ENCODE data around the gene SYT3.

SYT3 gene

DNA sequence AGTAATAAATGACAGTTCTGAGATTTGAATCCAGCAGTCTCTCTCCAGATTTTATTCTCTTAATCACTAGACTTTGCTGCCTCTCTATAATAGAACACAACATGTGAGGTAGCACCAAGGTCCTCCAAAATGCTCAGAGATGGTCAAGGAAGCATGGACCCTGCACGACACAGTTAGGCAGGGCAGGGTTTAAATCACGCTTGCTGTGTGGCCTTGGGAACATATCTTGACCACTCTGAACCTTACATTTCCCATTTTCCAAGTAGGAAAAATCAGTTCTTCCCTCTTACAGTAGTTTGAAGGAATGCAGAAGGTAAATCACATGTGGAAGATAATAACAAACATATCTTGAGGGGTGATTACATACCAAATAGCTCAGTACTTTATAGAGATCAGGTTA, 6.3 kb downstream of the SYT3 start:
- ChIA-PET CTCF (no interaction called here), POLR2A (no interaction called here)
- TF ChIP-seq GFI1B (tag by site-specific recombination; IDR thresholded peaks at IDR 0.05) (no peak), ZNF768 (tag by site-specific recombination; IDR thresholded peaks at IDR 0.05) (peak; percentile 49; the same call in 1 of the 2 replicates)
- no peak overlapping the region for H3K27ac ChIP-seq (ENCODE audit: extremely low read depth, low read depth, low read length)
- H3K4me1 ChIP-seq (ENCODE audit: control insufficient read depth, insufficient read depth, low read length), result no peaks in the 10 kb centered on the region
- no peaks in the 10 kb centered on the region for H3K36me3 ChIP-seq (ENCODE audit: control insufficient read depth in 2 of 2, insufficient read depth in 1 of 2, low read length in 2 of 2)
- H3K4me3 ChIP-seq (ENCODE audit: low read depth, low read length), result no peak overlapping the region
- no peaks in the 10 kb centered on the region for H3K9me3 ChIP-seq (ENCODE audit: control insufficient read depth, insufficient read depth, low read depth, low read length)

DNA sequence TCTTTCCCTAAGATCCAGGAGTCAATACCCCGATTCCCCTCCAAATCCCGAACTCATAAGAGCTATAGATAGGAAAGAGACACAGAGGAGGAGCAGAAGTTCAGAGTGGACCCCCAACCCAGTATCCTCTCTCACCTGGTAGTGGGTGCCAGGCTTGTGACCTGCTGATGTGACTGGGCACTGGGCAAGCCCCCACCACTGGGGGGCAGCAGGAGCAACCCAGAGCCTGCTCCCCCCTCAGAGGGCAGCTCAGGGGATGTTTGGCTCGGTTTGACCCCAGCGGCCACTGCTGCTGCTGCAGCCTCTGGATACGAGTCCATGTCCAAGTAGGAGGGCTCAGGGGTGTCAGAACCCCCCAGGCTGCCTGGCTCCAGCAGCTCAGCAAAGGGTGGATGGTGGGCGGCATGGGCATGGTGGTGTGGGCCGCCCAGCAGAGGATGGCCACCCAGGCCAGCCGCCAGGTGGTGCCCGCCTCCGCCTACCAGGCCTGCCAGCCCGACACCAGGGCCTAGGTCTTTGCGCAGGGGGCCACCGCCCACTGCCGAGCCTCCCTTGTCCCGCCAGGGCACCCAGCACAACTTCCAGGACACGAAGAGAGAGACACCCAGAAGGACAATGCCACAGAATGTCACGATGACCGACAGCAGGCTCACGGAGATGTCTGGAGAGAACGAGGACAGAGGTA, 7.4 kb downstream of the SYT3 start:
- CTCF ChIA-PET, result interaction anchor here (0.6 to 1.0 kb wide), 2 partner anchors 23 to 325 kb away, joined by 3 to 5 read pairs; no protein-coding TSS in a partner anchor
- Histone ChIP-seq H3K9me3 (ENCODE audit: control insufficient read depth, insufficient read depth, low read depth, low read length) (no peaks in the 10 kb centered on the region), H3K4me1 (ENCODE audit: control insufficient read depth, insufficient read depth, low read length) (no peaks in the 10 kb centered on the region), H3K4me3 (ENCODE audit: low read depth, low read length) (no peak overlapping the region), H3K27ac (ENCODE audit: extremely low read depth, low read depth, low read length) (no peak overlapping the region), H3K36me3 (ENCODE audit: control insufficient read depth in 2 of 2, insufficient read depth in 1 of 2, low read length in 2 of 2) (no peaks in the 10 kb centered on the region)
- POLR2A ChIA-PET, result interaction anchor here (0.6 kb wide), 2 partner anchors 9 to 853 kb away, joined by 3 read pairs; no protein-coding TSS in a partner anchor
- no peak for TF ChIP-seq ZNF114 (tag by site-specific recombination; IDR thresholded peaks at IDR 0.05)
- no peak for TF ChIP-seq ZNF473 (tag by site-specific recombination; IDR thresholded peaks at IDR 0.05)
- no peak for TF ChIP-seq MZF1 (tag by site-specific recombination; IDR thresholded peaks at IDR 0.05; ENCODE audit: borderline replicate concordance)
- no peak for TF ChIP-seq ZNF677 (tag by site-specific recombination; IDR thresholded peaks at IDR 0.05)
- TF ChIP-seq ZNF416 (tag by site-specific recombination; IDR thresholded peaks at IDR 0.05), result no peak
- TF ChIP-seq, protein P1, sequence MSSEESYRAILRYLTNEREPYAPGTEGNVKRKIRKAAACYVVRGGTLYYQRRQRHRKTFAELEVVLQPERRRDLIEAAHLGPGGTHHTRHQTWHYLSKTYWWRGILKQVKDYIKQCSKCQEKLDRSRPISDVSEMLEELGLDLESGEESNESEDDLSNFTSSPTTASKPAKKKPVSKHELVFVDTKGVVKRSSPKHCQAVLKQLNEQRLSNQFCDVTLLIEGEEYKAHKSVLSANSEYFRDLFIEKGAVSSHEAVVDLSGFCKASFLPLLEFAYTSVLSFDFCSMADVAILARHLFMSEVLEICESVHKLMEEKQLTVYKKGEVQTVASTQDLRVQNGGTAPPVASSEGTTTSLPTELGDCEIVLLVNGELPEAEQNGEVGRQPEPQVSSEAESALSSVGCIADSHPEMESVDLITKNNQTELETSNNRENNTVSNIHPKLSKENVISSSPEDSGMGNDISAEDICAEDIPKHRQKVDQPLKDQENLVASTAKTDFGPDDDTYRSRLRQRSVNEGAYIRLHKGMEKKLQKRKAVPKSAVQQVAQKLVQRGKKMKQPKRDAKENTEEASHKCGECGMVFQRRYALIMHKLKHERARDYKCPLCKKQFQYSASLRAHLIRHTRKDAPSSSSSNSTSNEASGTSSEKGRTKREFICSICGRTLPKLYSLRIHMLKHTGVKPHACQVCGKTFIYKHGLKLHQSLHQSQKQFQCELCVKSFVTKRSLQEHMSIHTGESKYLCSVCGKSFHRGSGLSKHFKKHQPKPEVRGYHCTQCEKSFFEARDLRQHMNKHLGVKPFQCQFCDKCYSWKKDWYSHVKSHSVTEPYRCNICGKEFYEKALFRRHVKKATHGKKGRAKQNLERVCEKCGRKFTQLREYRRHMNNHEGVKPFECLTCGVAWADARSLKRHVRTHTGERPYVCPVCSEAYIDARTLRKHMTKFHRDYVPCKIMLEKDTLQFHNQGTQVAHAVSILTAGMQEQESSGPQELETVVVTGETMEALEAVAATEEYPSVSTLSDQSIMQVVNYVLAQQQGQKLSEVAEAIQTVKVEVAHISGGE (tag by site-specific recombination; conservative IDR thresholded peaks at IDR 0.05; ENCODE audit: low read depth), result no peak
- no peak for TF ChIP-seq GLIS1 (tag by site-specific recombination; IDR thresholded peaks at IDR 0.05)
- no peak for TF ChIP-seq ZNF24 (tag by site-specific recombination; IDR thresholded peaks at IDR 0.05)
- TF ChIP-seq ZNF248 (tag by site-specific recombination; IDR thresholded peaks at IDR 0.05), result no peak
- TF ChIP-seq SETDB1 (IDR thresholded peaks at IDR 0.05; ENCODE audit: insufficient read length, low read length), result no peak
- no peak for TF ChIP-seq ZNF214 (tag by site-specific recombination; IDR thresholded peaks at IDR 0.05; ENCODE audit: borderline replicate concordance)
- no peak for TF ChIP-seq OVOL3 (tag by site-specific recombination; IDR thresholded peaks at IDR 0.05)
- TF ChIP-seq ZFP41 (tag by site-specific recombination; IDR thresholded peaks at IDR 0.05; ENCODE audit: borderline replicate concordance), result no peak

DNA sequence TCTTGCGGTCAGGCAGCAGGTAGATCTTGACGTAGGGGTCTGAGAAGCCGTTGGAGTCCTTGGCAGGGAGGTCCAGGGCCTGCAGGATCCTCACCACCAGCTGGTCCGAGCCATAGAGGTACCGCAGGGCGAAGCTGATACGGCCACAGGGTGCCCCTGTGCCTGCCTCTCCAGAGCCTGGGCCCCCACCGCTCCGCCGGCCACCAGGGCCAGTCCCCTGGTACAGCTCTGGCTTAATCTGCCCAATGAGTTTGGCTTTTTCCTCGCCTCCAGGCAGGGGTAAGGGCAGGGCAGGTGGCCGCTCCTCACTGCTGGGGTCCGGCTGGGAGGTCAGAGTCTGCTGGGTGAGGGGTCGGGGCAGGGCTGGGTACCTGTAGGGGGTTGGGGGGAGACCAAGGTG, 9.9 kb downstream of the SYT3 start:
- POLR2A ChIA-PET, result interaction anchor here (0.6 kb wide), 1 partner anchor 41 kb away, joined by 4 read pairs; no protein-coding TSS in a partner anchor
- CTCF ChIA-PET, result interaction anchor here (1.0 kb wide), 1 partner anchor 73 kb away, joined by 3 read pairs; no protein-coding TSS in a partner anchor

More for the DNA sequence above, 9.9 kb downstream of the SYT3 start:
- Histone ChIP-seq H3K27ac (ENCODE audit: extremely low read depth, low read depth, low read length) (no peak overlapping the region), H3K4me3 (ENCODE audit: low read depth, low read length) (no peak overlapping the region), H3K9me3 (ENCODE audit: control insufficient read depth, insufficient read depth, low read depth, low read length) (no peaks in the 10 kb centered on the region), H3K36me3 (ENCODE audit: control insufficient read depth in 2 of 2, insufficient read depth in 1 of 2, low read length in 2 of 2) (no peaks in the 10 kb centered on the region), H3K4me1 (ENCODE audit: control insufficient read depth, insufficient read depth, low read length) (no peaks in the 10 kb centered on the region)
- TF ChIP-seq, protein P2, sequence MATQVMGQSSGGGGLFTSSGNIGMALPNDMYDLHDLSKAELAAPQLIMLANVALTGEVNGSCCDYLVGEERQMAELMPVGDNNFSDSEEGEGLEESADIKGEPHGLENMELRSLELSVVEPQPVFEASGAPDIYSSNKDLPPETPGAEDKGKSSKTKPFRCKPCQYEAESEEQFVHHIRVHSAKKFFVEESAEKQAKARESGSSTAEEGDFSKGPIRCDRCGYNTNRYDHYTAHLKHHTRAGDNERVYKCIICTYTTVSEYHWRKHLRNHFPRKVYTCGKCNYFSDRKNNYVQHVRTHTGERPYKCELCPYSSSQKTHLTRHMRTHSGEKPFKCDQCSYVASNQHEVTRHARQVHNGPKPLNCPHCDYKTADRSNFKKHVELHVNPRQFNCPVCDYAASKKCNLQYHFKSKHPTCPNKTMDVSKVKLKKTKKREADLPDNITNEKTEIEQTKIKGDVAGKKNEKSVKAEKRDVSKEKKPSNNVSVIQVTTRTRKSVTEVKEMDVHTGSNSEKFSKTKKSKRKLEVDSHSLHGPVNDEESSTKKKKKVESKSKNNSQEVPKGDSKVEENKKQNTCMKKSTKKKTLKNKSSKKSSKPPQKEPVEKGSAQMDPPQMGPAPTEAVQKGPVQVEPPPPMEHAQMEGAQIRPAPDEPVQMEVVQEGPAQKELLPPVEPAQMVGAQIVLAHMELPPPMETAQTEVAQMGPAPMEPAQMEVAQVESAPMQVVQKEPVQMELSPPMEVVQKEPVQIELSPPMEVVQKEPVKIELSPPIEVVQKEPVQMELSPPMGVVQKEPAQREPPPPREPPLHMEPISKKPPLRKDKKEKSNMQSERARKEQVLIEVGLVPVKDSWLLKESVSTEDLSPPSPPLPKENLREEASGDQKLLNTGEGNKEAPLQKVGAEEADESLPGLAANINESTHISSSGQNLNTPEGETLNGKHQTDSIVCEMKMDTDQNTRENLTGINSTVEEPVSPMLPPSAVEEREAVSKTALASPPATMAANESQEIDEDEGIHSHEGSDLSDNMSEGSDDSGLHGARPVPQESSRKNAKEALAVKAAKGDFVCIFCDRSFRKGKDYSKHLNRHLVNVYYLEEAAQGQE (tag by site-specific recombination; IDR thresholded peaks at IDR 0.05), result no peak
- TF ChIP-seq ZNF211 (tag by site-specific recombination; IDR thresholded peaks at IDR 0.05; ENCODE audit: low read depth) (no peak), ZNF404 (tag by site-specific recombination; IDR thresholded peaks at IDR 0.05) (no peak), ZIC2 (tag by site-specific recombination; IDR thresholded peaks at IDR 0.05) (peak; percentile 37), MYNN (tag by site-specific recombination; IDR thresholded peaks at IDR 0.05; ENCODE audit: borderline replicate concordance) (no peak), YY1 (tag by site-specific recombination; IDR thresholded peaks at IDR 0.05) (no peak), ZNF274 (IDR thresholded peaks at IDR 0.05; ENCODE audit: low read length) (no peak), ZNF274 (tag by site-specific recombination; IDR thresholded peaks at IDR 0.05; ENCODE audit: borderline replicate concordance) (no peak)

Measured in HEK293 (cell line).